K562 (cell line): ENCODE measurements around the gene ADAT3. TPM values are rescaled to one million over a fixed set of nuclear protein-coding genes. Genes with fewer than 3 reads are reported as not detected.
A peak's percentile ranks its signal among the peaks of the same experiment; 100 is the strongest.

Experiments
- BHLHE40 ChIP-seq: IDR thresholded peaks from 2 replicates; pipeline ENCODE4 v1.6.1; 2011; ENCODE audit warnings: low read length, improper control_type of control experiment
- KDM2B ChIP-seq: fragments of 250-450 bp; sonication (Bioruptor Pico); IDR thresholded peaks from 2 replicates; pipeline ENCODE4 v1.8.0; 2021; ENCODE audit warnings: mild to moderate bottlenecking, moderate library complexity
- KDM4B ChIP-seq, 2 experiments: fragments of 450-650 bp in 1 of 2; sonication (generic) in 1 of 2; IDR thresholded peaks; 2 replicates each; pipeline ENCODE4 v1.6.1; 2016 to 2017; ENCODE audit warnings: borderline replicate concordance in 2 of 2, antibody characterized with exemption in 1 of 2, low read depth in 1 of 2, mild to moderate bottlenecking in 1 of 2
- NFE2 ChIP-seq: IDR thresholded peaks from 2 replicates; pipeline ENCODE4 v1.6.1; 2014; ENCODE audit warnings: antibody characterized with exemption, low read depth
- PML ChIP-seq: IDR thresholded peaks from 2 replicates; pipeline ENCODE4 v1.6.1; 2012; ENCODE audit warnings: low read length, inconsistent platforms
- POLR2B ChIP-seq: fragments of 450-650 bp; IDR thresholded peaks from 2 replicates; pipeline ENCODE4 v1.6.1; 2018; ENCODE audit warnings: low read depth; ENCODE audit not compliant: partially characterized antibody
- POLR2G ChIP-seq: fragments of 200-400 bp; formaldehyde crosslinking; IDR thresholded peaks from 2 replicates; pipeline ENCODE4 v1.6.1; 2017; ENCODE audit warnings: low read depth, mild to moderate bottlenecking, antibody characterized with exemption, low read length, moderate library complexity
- RBM17 ChIP-seq: fragments of 200-400 bp; formaldehyde crosslinking; IDR thresholded peaks from 2 replicates; pipeline ENCODE4 v1.6.1; 2017; ENCODE audit warnings: low read depth, mild to moderate bottlenecking, low read length, borderline replicate concordance
- SAFB ChIP-seq: fragments of 200-400 bp; formaldehyde crosslinking; IDR thresholded peaks from 2 replicates; pipeline ENCODE4 v1.6.1; 2017; ENCODE audit warnings: low read depth, low read length, borderline replicate concordance
- SMAD3 ChIP-seq: fragments of 450-650 bp; formaldehyde crosslinking; conservative IDR thresholded peaks from 2 replicates; pipeline ENCODE4 v1.4.0; 2020; ENCODE audit warnings: mild to moderate bottlenecking
- TOE1 ChIP-seq, 2 experiments: fragments of 450-650 bp in 1 of 2; sonication (generic) in 1 of 2; formaldehyde crosslinking in 1 of 2; IDR thresholded peaks; 2 replicates each; pipeline versions ENCODE4 v1.7.1 to v1.8.0; 2016 to 2022; ENCODE audit warnings: borderline replicate concordance in 2 of 2, mild to moderate bottlenecking in 2 of 2, antibody characterized with exemption in 1 of 2, inconsistent platforms in 1 of 2, low read depth in 1 of 2, missing genetic modification reagents in 1 of 2, moderate library complexity in 1 of 2
- ZNF133 ChIP-seq: fragments of 250-450 bp; sonication (Bioruptor Pico); IDR thresholded peaks from 2 replicates; pipeline ENCODE4 v1.4.0; 2020; ENCODE audit warnings: mild to moderate bottlenecking
- polyA plus RNA-seq, 8 experiments: library from polyadenylated mRNA; depleted of rRNA in 4 of 8; stranded (reverse) in 5 of 8; unstranded in 3 of 8; fragments of >200 nt; fragmentation: Nextera tagmentation in 2 of 8; fragmentation: Illumina TruSeq in 1 of 8; extraction: Ambion mirVana in 2 of 8; extraction: Trizol in 1 of 8; gene quantifications; 2 replicates each; pipeline versions ENCODE4 v1.2.1 to v1.2.3, GENCODE V29; 2011 to 2014; ENCODE audit warnings: inconsistent platforms in 1 of 8, missing spikeins in 1 of 8
- total RNA-seq, 7 experiments: library from RNA; depleted of rRNA in 6 of 7; stranded (reverse); fragments of >200 nt in 6 of 7; fragmentation: Illumina TruSeq in 2 of 7; extraction: Trizol in 2 of 7; gene quantifications; 2 replicates each; pipeline versions ENCODE4 v1.2.1 to v1.2.3, GENCODE V29; 2011 to 2021; ENCODE audit warnings: low replicate concordance in 1 of 7
- TF ChIP-seq, protein P1 (sequence below): fragments of 450-650 bp; IDR thresholded peaks from 2 replicates; pipeline ENCODE4 v1.6.1; 2016; ENCODE audit warnings: borderline replicate concordance
- TF ChIP-seq, protein P2 (sequence below): fragments of 450-650 bp; IDR thresholded peaks from 2 replicates; pipeline ENCODE4 v1.6.1; 2016; ENCODE audit warnings: low read depth

ADAT3 gene
- total and polyA plus RNA-seq, 9 of the 15 experiments (the other 6 are each of a cell fraction or from before 2014, with no cell fraction given), result 0.67 to 15.6 (median 7.8) TPM; not detected in 4

DNA sequence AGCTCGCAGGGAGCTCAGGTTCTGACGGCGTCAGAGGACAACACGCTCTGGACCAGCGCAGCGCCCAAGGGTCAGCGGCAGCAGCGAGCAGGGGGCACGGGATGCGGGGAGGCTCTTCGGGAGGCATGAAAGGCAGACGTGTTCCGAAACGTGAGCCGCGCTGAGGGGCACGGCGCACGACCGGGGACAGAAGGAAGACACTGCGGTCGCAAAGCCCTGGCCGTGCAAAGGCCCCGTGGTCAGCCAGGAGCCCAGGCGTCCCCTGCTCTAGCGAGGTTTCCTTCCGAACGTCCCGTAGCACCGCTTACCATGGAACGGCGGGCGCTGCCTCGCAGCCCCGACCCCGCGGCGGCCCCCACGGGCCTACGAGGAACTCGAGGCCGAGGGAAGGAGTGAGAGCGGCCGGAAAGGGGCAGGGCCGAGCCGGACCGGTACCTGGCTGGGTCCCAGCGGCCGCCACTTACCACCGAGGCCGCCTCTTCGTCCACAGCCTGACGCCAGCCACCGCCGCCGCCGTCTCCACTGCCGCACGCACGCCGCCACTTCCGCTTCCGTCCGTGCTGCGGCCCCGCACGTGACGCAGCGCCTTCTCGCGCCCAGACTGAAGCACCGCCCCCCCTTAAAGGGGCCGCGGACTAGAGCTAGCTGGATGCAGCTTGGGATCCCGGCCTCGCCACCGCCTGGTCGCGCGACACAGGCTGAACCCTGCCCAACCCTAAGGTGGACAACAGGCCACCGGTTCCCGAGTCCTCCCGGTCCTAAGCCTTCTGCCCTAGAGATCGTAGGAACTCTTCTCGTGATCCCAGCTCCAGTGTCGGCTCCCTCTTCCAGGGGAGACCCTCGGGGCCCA is 29.3 kb upstream of the ADAT3 start (continued):
- TF ChIP-seq SMAD3 (CRISPR knock-in tag) (no peak), SAFB (0 out of 2 replicates have a peak, but pooled peaks have one; percentile 10), RBM17 (no peak), KDM4B (IDR thresholded peaks at IDR 0.05; ENCODE audit: borderline replicate concordance in 2 of 2, low read depth in 1 of 2) (peak in 1 of 2 experiments; percentile 63; a peak in 2 of 4 replicates), TOE1 (IDR thresholded peaks at IDR 0.05; ENCODE audit: borderline replicate concordance) (peak; percentile 93), TOE1 (CRISPR knock-in tag; IDR thresholded peaks at IDR 0.05; ENCODE audit: borderline replicate concordance, low read depth) (no peak), PML (peak; percentile 77), BHLHE40 (peak; percentile 100), ZNF133 (CRISPR knock-in tag) (no peak), NFE2 (peak; percentile 76), POLR2G (peak; percentile 92), KDM2B (peak; percentile 77; the same call in 1 of the 2 replicates), POLR2B (peak; percentile 88)
- TF ChIP-seq, protein P1, sequence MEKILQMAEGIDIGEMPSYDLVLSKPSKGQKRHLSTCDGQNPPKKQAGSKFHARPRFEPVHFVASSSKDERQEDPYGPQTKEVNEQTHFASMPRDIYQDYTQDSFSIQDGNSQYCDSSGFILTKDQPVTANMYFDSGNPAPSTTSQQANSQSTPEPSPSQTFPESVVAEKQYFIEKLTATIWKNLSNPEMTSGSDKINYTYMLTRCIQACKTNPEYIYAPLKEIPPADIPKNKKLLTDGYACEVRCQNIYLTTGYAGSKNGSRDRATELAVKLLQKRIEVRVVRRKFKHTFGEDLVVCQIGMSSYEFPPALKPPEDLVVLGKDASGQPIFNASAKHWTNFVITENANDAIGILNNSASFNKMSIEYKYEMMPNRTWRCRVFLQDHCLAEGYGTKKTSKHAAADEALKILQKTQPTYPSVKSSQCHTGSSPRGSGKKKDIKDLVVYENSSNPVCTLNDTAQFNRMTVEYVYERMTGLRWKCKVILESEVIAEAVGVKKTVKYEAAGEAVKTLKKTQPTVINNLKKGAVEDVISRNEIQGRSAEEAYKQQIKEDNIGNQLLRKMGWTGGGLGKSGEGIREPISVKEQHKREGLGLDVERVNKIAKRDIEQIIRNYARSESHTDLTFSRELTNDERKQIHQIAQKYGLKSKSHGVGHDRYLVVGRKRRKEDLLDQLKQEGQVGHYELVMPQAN, result peak; percentile 69; the same call in 1 of the 2 replicates
- TF ChIP-seq, protein P2, sequence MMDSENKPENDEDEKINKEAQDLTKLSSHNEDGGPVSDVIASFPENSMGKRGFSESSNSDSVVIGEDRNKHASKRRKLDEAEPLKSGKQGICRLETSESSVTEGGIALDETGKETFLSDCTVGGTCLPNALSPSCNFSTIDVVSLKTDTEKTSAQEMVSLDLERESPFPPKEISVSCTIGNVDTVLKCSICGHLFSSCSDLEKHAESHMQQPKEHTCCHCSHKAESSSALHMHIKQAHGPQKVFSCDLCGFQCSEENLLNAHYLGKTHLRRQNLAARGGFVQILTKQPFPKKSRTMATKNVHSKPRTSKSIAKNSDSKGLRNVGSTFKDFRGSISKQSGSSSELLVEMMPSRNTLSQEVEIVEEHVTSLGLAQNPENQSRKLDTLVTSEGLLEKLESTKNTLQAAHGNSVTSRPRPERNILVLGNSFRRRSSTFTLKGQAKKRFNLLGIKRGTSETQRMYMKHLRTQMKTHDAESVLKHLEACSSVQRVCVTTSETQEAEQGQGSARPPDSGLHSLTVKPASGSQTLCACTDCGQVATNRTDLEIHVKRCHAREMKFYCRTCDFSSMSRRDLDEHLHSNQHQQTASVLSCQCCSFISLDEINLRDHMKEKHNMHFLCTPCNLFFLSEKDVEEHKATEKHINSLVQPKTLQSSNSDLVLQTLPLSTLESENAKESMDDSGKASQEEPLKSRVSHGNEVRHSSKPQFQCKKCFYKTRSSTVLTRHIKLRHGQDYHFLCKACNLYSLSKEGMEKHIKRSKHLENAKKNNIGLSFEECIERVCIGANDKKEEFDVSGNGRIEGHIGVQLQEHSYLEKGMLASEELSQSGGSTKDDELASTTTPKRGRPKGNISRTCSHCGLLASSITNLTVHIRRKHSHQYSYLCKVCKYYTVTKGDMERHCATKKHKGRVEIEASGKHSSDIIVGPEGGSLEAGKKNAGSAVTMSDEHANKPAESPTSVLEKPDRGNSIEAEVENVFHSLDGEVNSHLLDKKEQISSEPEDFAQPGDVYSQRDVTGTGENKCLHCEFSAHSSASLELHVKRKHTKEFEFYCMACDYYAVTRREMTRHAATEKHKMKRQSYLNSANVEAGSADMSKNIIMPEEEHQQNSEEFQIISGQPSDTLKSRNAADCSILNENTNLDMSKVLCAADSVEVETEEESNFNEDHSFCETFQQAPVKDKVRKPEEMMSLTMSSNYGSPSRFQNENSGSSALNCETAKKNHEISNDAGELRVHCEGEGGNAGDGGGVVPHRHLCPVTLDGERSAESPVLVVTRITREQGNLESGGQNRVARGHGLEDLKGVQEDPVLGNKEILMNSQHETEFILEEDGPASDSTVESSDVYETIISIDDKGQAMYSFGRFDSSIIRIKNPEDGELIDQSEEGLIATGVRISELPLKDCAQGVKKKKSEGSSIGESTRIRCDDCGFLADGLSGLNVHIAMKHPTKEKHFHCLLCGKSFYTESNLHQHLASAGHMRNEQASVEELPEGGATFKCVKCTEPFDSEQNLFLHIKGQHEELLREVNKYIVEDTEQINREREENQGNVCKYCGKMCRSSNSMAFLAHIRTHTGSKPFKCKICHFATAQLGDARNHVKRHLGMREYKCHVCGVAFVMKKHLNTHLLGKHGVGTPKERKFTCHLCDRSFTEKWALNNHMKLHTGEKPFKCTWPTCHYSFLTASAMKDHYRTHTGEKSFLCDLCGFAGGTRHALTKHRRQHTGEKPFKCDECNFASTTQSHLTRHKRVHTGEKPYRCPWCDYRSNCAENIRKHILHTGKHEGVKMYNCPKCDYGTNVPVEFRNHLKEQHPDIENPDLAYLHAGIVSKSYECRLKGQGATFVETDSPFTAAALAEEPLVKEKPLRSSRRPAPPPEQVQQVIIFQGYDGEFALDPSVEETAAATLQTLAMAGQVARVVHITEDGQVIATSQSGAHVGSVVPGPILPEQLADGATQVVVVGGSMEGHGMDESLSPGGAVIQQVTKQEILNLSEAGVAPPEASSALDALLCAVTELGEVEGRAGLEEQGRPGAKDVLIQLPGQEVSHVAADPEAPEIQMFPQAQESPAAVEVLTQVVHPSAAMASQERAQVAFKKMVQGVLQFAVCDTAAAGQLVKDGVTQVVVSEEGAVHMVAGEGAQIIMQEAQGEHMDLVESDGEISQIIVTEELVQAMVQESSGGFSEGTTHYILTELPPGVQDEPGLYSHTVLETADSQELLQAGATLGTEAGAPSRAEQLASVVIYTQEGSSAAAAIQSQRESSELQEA, result no peak
